A549 (cell line): ENCODE data around the gene TLDC2. TPM values are rescaled to one million over a fixed set of nuclear protein-coding genes. Genes with fewer than 3 reads are reported as not detected.

Experiments
- ATAC-seq, 2 experiments: fragments of 200-7000 bp in 1 of 2; fragments of >200 bp in 1 of 2; cut with Nextera tagmentation in 1 of 2; cut with Tn5 transposase in 1 of 2; 3 replicates each; pipeline versions ENCODE4 v1.8.0 to v1.9.1; 2018 to 2020; ENCODE audit warnings: mild to moderate bottlenecking in 1 of 2, moderate library complexity in 1 of 2
- CTCF ChIA-PET: fragments of 300-600 bp; sonication (Branson Sonifier 250); formaldehyde crosslinking; extraction: SDS; loops from one replicate; lab custom pipeline; 2021; ENCODE audit warnings: antibody characterized with exemption, inconsistent platforms; lab: Yijun Ruan, JAX
- POLR2A ChIA-PET: fragments of 350-600 bp; formaldehyde crosslinking; extraction: SDS; loops from one replicate; lab custom pipeline; 2021; ENCODE audit warnings: antibody characterized with exemption, inconsistent platforms; lab: Yijun Ruan, JAX
- DNase-seq, 2 experiments: peaks; one replicate each; pipeline versions ENCODE4 v3.0.0 to v3.0.0-alpha.2; 2011 to 2016; ENCODE audit warnings: low read depth in 1 of 2, low spot score in 1 of 2
- FAIRE-seq: peaks from 2 replicates; lab custom pipeline; 2011; peaks lifted over from hg19 to GRCh38; lab: Jason Lieb, UNC
- H3K27ac ChIP-seq, 2 experiments: fragments of >200 bp; sonication (Bioruptor Twin); formaldehyde crosslinking; 3 replicates each; pipeline ENCODE4 v1.5.1; 2016 to 2017
- H3K4me1 ChIP-seq: fragments of >200 bp; sonication (Bioruptor Twin); formaldehyde crosslinking; 3 replicates; pipeline ENCODE4 v1.6.1; 2016
- H3K4me2 ChIP-seq: fragments of >200 bp; sonication (Bioruptor Twin); formaldehyde crosslinking; 3 replicates; pipeline ENCODE4 v1.6.1; 2016
- H3K4me3 ChIP-seq: fragments of >200 bp; sonication (Bioruptor Twin); formaldehyde crosslinking; 3 replicates; pipeline ENCODE4 v1.5.1; 2016
- H3K9me3 ChIP-seq: fragments of >200 bp; sonication (Bioruptor Twin); formaldehyde crosslinking; 3 replicates; pipeline ENCODE4 v1.6.1; 2016
- CEBPB ChIP-seq, 2 experiments: fragments of >200 bp in 1 of 2; sonication (Bioruptor Twin) in 1 of 2; formaldehyde crosslinking in 1 of 2; IDR thresholded peaks; 2 replicates each; pipeline ENCODE4 v1.6.1; 2012 to 2016
- CHD2 ChIP-seq: fragments of 150-350 bp; IDR thresholded peaks from 2 replicates; pipeline ENCODE4 v1.6.1; 2014; ENCODE audit warnings: low read length; ENCODE audit not compliant: partially characterized antibody
- EHF ChIP-seq: fragments of 250-450 bp; sonication (Bioruptor Pico); IDR thresholded peaks from 2 replicates; pipeline ENCODE4 v1.5.0; 2020; ENCODE audit warnings: mild to moderate bottlenecking
- FOSB ChIP-seq: fragments of 250-450 bp; sonication (Bioruptor Pico); IDR thresholded peaks from 2 replicates; pipeline ENCODE4 v1.5.0; 2020; ENCODE audit warnings: mild to moderate bottlenecking, moderate library complexity
- FOSL2 ChIP-seq, 2 experiments: fragments of 450-650 bp in 1 of 2; fragments of >200 bp in 1 of 2; sonication (Bioruptor Twin) in 1 of 2; formaldehyde crosslinking; IDR thresholded peaks; 2 replicates each; pipeline versions ENCODE4 v1.5.0 to v1.6.1; 2016 to 2020; ENCODE audit warnings: mild to moderate bottlenecking in 1 of 2, moderate library complexity in 1 of 2
- FOXS1 ChIP-seq: fragments of 250-450 bp; sonication (Bioruptor Pico); IDR thresholded peaks from 2 replicates; pipeline ENCODE4 v1.5.0; 2020; ENCODE audit warnings: mild to moderate bottlenecking, moderate library complexity
- GATA3 ChIP-seq: IDR thresholded peaks from 2 replicates; pipeline ENCODE4 v1.6.1; 2012; ENCODE audit warnings: borderline replicate concordance
- HDAC2 ChIP-seq: fragments of 200-600 bp; sonication (generic); IDR thresholded peaks from 2 replicates; pipeline ENCODE4 v1.6.1; 2016
- HEYL ChIP-seq: fragments of 250-450 bp; sonication (Bioruptor Pico); IDR thresholded peaks from 2 replicates; pipeline ENCODE4 v1.8.0; 2021; ENCODE audit warnings: mild to moderate bottlenecking, moderate library complexity
- HOXB13 ChIP-seq: fragments of 250-450 bp; sonication (Bioruptor Pico); IDR thresholded peaks from 2 replicates; pipeline ENCODE4 v1.5.0; 2020; ENCODE audit warnings: low read depth, mild to moderate bottlenecking, moderate library complexity
- HOXB5 ChIP-seq: fragments of 250-450 bp; sonication (Bioruptor Pico); IDR thresholded peaks from 2 replicates; pipeline ENCODE4 v1.5.0; 2020; ENCODE audit warnings: mild to moderate bottlenecking, moderate library complexity
- JUNB ChIP-seq: fragments of >200 bp; sonication (Bioruptor Twin); formaldehyde crosslinking; IDR thresholded peaks from 2 replicates; pipeline ENCODE4 v1.6.1; 2016
- MAFK ChIP-seq: fragments of 450-650 bp; IDR thresholded peaks from 2 replicates; pipeline ENCODE4 v1.6.1; 2014; ENCODE audit not compliant: partially characterized antibody
- MAZ ChIP-seq: fragments of 150-350 bp; IDR thresholded peaks from 2 replicates; pipeline ENCODE4 v1.6.1; 2014; ENCODE audit warnings: antibody characterized with exemption, low read depth, low read length, borderline replicate concordance
- MYC ChIP-seq: IDR thresholded peaks from 2 replicates; pipeline ENCODE4 v1.6.1; 2012; ENCODE audit warnings: mild to moderate bottlenecking, inconsistent platforms, low read length, improper control_type of control experiment, borderline replicate concordance
- NFE2L2 ChIP-seq: fragments of 150-350 bp; conservative IDR thresholded peaks from 2 replicates; pipeline ENCODE4 v1.6.1; 2014; ENCODE audit warnings: low read length
- NPAS2 ChIP-seq: fragments of 250-450 bp; sonication (Bioruptor Pico); IDR thresholded peaks from 2 replicates; pipeline ENCODE4 v1.8.0; 2022; ENCODE audit warnings: mild to moderate bottlenecking, moderate library complexity, borderline replicate concordance
- PHF8 ChIP-seq: fragments of 200-600 bp; sonication (generic); IDR thresholded peaks from 2 replicates; pipeline ENCODE4 v1.6.1; 2016; ENCODE audit warnings: low read depth, mild to moderate bottlenecking, antibody characterized with exemption, moderate library complexity, borderline replicate concordance
- POLR2AphosphoS2 ChIP-seq: conservative IDR thresholded peaks from 2 replicates; pipeline ENCODE4 v1.6.1; 2012; ENCODE audit warnings: low read length, improper control_type of control experiment, inconsistent platforms
- RNF2 ChIP-seq: fragments of 200-600 bp; sonication (generic); IDR thresholded peaks from 2 replicates; pipeline ENCODE4 v1.6.1; 2016; ENCODE audit warnings: low read depth, mild to moderate bottlenecking, antibody characterized with exemption, moderate library complexity, borderline replicate concordance
- TFCP2L1 ChIP-seq: fragments of 250-450 bp; sonication (Bioruptor Pico); IDR thresholded peaks from 2 replicates; pipeline ENCODE4 v1.5.0; 2021; ENCODE audit warnings: mild to moderate bottlenecking
- ZC3H11A ChIP-seq: fragments of 450-650 bp; IDR thresholded peaks from 2 replicates; pipeline ENCODE4 v1.6.1; 2014; ENCODE audit warnings: antibody characterized with exemption, mild to moderate bottlenecking
- ZFP36 ChIP-seq: fragments of 450-650 bp; IDR thresholded peaks from 2 replicates; pipeline ENCODE4 v1.6.1; 2014; ENCODE audit warnings: borderline replicate concordance; ENCODE audit not compliant: partially characterized antibody
- ZNF302 ChIP-seq: fragments of 250-450 bp; sonication (Bioruptor Pico); IDR thresholded peaks from 2 replicates; pipeline ENCODE4 v1.9.0; 2021; ENCODE audit warnings: inconsistent platforms, mild to moderate bottlenecking, moderate library complexity
- WGBS: methylation state at CpG from one replicate; pipeline ENCODE4 v1.1.6; 2017; ENCODE audit errors: missing lambda C conversion rate; 5-methylcytosine and 5-hydroxymethylcytosine counted together
- polyA plus RNA-seq, 4 experiments: library from polyadenylated mRNA; depleted of rRNA in 3 of 4; stranded (reverse); fragments of >200 nt; fragmentation: RNase III in 1 of 4; extraction: RNeasy Plus Mini Kit Qiagen cat#74134 plus additional on column Dnase treatment in 1 of 4; gene quantifications; 2 replicates in 3 of 4; 3 replicates in 1 of 4; pipeline ENCODE4 v1.2.3, GENCODE V29; 2011 to 2017
- TF ChIP-seq, protein P1 (sequence below): IDR thresholded peaks from 2 replicates; pipeline ENCODE4 v1.6.1; 2012
- TF ChIP-seq, protein P2 (sequence below): fragments of >200 bp; sonication (Bioruptor Twin); formaldehyde crosslinking; IDR thresholded peaks from 3 replicates; pipeline ENCODE4 v1.6.1; 2016
- TF ChIP-seq, protein P3 (sequence below): fragments of 250-450 bp; sonication (Bioruptor Pico); IDR thresholded peaks from 2 replicates; pipeline ENCODE4 v1.5.0; 2020; ENCODE audit warnings: low read depth, mild to moderate bottlenecking, moderate library complexity
- TF ChIP-seq, protein P4 (sequence below): fragments of >200 bp; sonication (Bioruptor Twin); formaldehyde crosslinking; IDR thresholded peaks from 3 replicates; pipeline ENCODE4 v1.5.1; 2016
- TF ChIP-seq, protein P5 (sequence below): IDR thresholded peaks from 2 replicates; pipeline ENCODE4 v1.6.1; 2012; ENCODE audit warnings: low read depth, borderline replicate concordance
- TF ChIP-seq, protein P6 (sequence below): fragments of 450-650 bp; IDR thresholded peaks from 2 replicates; pipeline ENCODE4 v1.6.1; 2014; ENCODE audit warnings: antibody characterized with exemption

Gene TLDC2
- polyA plus RNA-seq, 2 of the 4 experiments (the other 2 are of a cell fraction), result 0.17 TPM; not detected in 1

DNA sequence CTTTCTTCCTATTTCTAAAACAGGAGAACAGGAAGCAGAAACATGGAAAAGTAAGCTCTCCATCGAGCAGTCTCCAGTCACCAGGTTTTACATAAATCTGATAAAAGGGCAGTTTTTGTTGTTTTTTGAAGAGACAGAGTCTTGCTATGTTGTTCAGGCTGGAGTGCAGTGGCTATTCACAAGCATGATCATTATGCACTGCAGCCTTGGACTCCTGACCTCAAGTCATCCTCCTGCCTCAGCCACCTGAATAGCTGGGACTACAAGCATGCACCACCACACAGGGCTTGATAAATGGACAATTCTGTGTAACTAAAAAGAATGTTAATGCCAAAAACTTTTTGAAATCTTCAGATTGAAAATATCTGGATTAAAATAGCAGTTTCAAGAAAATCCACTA lies 51.8 kb downstream of the TLDC2 start:
- no peak for FAIRE-seq
- ChIA-PET POLR2A (no interaction called here), CTCF (interaction anchor here (1.4 kb wide), 1 partner anchor 8 kb away, joined by 6 read pairs; no protein-coding TSS in a partner anchor)
- ATAC-seq, result no peak
- H3K9me3 ChIP-seq, result no peaks in the 10 kb centered on the region
- H3K4me2 ChIP-seq, result no peak overlapping the region
- no peak for DNase-seq
- WGBS, result 89% methylated on average over 1 of the region's 1 CpG
- H3K4me3 ChIP-seq, result no peak overlapping the region
- TF ChIP-seq CEBPB (IDR thresholded peaks at IDR 0.05) (no peak), CHD2 (no peak), ZNF302 (no peak), HEYL (CRISPR knock-in tag) (no peak), MAZ (no peak), EHF (CRISPR knock-in tag) (no peak), FOSB (CRISPR knock-in tag) (no peak), HOXB5 (CRISPR knock-in tag) (no peak), FOSL2 (IDR thresholded peaks at IDR 0.05) (no peak), FOSL2 (CRISPR knock-in tag; IDR thresholded peaks at IDR 0.05) (no peak), GATA3 (no peak), FOXS1 (CRISPR knock-in tag) (no peak), MYC (no peak), HDAC2 (no peak), ZFP36 (no peak), TFCP2L1 (CRISPR knock-in tag) (no peak)
- TF ChIP-seq, protein P1, sequence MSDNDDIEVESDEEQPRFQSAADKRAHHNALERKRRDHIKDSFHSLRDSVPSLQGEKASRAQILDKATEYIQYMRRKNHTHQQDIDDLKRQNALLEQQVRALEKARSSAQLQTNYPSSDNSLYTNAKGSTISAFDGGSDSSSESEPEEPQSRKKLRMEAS, result no peak
- TF ChIP-seq, protein P2, sequence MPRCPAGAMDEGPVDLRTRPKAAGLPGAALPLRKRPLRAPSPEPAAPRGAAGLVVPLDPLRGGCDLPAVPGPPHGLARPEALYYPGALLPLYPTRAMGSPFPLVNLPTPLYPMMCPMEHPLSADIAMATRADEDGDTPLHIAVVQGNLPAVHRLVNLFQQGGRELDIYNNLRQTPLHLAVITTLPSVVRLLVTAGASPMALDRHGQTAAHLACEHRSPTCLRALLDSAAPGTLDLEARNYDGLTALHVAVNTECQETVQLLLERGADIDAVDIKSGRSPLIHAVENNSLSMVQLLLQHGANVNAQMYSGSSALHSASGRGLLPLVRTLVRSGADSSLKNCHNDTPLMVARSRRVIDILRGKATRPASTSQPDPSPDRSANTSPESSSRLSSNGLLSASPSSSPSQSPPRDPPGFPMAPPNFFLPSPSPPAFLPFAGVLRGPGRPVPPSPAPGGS, result no peak
- TF ChIP-seq, protein P3, sequence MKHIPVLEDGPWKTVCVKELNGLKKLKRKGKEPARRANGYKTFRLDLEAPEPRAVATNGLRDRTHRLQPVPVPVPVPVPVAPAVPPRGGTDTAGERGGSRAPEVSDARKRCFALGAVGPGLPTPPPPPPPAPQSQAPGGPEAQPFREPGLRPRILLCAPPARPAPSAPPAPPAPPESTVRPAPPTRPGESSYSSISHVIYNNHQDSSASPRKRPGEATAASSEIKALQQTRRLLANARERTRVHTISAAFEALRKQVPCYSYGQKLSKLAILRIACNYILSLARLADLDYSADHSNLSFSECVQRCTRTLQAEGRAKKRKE, result no peak
- TF ChIP-seq, protein P4, sequence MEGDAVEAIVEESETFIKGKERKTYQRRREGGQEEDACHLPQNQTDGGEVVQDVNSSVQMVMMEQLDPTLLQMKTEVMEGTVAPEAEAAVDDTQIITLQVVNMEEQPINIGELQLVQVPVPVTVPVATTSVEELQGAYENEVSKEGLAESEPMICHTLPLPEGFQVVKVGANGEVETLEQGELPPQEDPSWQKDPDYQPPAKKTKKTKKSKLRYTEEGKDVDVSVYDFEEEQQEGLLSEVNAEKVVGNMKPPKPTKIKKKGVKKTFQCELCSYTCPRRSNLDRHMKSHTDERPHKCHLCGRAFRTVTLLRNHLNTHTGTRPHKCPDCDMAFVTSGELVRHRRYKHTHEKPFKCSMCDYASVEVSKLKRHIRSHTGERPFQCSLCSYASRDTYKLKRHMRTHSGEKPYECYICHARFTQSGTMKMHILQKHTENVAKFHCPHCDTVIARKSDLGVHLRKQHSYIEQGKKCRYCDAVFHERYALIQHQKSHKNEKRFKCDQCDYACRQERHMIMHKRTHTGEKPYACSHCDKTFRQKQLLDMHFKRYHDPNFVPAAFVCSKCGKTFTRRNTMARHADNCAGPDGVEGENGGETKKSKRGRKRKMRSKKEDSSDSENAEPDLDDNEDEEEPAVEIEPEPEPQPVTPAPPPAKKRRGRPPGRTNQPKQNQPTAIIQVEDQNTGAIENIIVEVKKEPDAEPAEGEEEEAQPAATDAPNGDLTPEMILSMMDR, result no peak
- peaks cover 17% of the 10 kb centered on the region for H3K4me1 ChIP-seq
- H3K27ac ChIP-seq, result no peak overlapping the region

DNA sequence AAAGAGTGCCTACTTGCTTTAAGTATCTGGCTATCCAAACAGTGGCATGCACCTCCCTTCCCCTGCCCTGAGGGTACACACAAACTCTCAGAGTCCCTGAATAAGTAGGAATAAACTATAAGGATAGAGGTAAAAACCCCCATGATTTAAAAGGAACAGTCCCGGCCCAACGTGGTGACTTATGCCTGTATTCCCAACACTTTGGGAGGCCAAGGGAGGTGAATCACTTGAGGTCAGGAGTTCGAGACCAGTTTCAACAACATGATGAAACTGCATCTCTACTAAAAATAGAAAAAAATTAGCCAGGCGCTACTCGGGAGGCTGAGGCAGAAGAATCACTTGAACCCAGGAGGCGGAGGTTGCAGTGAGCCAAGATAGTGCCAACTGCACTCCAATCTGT lies 53.4 kb downstream of the TLDC2 start:
- H3K9me3 ChIP-seq, result no peaks in the 10 kb centered on the region
- H3K4me2 ChIP-seq, result no peak overlapping the region
- 62% methylated on average over 6 of the region's 6 CpGs for WGBS
- ChIA-PET CTCF (no interaction called here), POLR2A (no interaction called here)
- no peak overlapping the region for H3K27ac ChIP-seq
- no peak for DNase-seq
- TF ChIP-seq HOXB13, result no peak
- TF ChIP-seq, protein P5, sequence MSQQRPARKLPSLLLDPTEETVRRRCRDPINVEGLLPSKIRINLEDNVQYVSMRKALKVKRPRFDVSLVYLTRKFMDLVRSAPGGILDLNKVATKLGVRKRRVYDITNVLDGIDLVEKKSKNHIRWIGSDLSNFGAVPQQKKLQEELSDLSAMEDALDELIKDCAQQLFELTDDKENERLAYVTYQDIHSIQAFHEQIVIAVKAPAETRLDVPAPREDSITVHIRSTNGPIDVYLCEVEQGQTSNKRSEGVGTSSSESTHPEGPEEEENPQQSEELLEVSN, result no peak
- TF ChIP-seq, protein P6, sequence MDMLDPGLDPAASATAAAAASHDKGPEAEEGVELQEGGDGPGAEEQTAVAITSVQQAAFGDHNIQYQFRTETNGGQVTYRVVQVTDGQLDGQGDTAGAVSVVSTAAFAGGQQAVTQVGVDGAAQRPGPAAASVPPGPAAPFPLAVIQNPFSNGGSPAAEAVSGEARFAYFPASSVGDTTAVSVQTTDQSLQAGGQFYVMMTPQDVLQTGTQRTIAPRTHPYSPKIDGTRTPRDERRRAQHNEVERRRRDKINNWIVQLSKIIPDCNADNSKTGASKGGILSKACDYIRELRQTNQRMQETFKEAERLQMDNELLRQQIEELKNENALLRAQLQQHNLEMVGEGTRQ, result no peak
- TF ChIP-seq POLR2AphosphoS2, result no peak
- TF ChIP-seq NFE2L2, result no peak
- no peak for TF ChIP-seq JUNB
- no peak for TF ChIP-seq NPAS2 (CRISPR knock-in tag)
- TF ChIP-seq GATA3, result no peak
- TF ChIP-seq, protein P3, result no peak
- no peak for TF ChIP-seq MAFK
- no peak for TF ChIP-seq HEYL (CRISPR knock-in tag)
- no peak for TF ChIP-seq ZC3H11A
- no peak for TF ChIP-seq PHF8
- TF ChIP-seq MYC, result no peak
- TF ChIP-seq FOXS1 (CRISPR knock-in tag), result no peak
- no peak for TF ChIP-seq RNF2
- ATAC-seq, result no peak
- peaks cover 12% of the 10 kb centered on the region; the same call in 2 of the 3 replicates for H3K4me1 ChIP-seq
- H3K4me3 ChIP-seq, result no peak overlapping the region
- no peak for FAIRE-seq
